Uterus (tissue), 4 donors: ENCODE measurements around the gene CDK5. TPM values are rescaled to one million over a fixed set of nuclear protein-coding genes. Genes with fewer than 3 reads are reported as not detected.

Source experiments
- DNase-seq, 2 donors: peaks; one replicate each; pipeline ENCODE4 v3.0.0-alpha.2; 2019 to 2020
- H3K27ac ChIP-seq, 2 donors: fragments of 200-600 bp; sonication (generic); 1 replicate in 1 of 2; 2 replicates in 1 of 2; pipeline ENCODE4 v1.5.1; 2016 to 2018
- H3K27me3 ChIP-seq, 2 donors: fragments of 200-600 bp; sonication (generic); one replicate each; pipeline ENCODE4 v1.5.1; 2018 to 2019; ENCODE audit warnings: control low read depth in 1 of 2
- H3K36me3 ChIP-seq, 2 donors: fragments of 200-600 bp; sonication (generic); one replicate each; pipeline ENCODE4 v1.5.1; 2019; ENCODE audit warnings: control low read depth in 1 of 2
- H3K4me1 ChIP-seq, 2 donors: fragments of 200-600 bp; sonication (generic); one replicate each; pipeline ENCODE4 v1.5.1; 2018 to 2019; ENCODE audit warnings: control low read depth in 1 of 2
- H3K4me3 ChIP-seq, 2 donors: fragments of 200-600 bp; sonication (generic); 1 replicate in 1 of 2; 2 replicates in 1 of 2; pipeline ENCODE4 v1.5.1; 2018 to 2019; ENCODE audit warnings: mild to moderate bottlenecking in 1 of 2
- H3K9me3 ChIP-seq, 2 donors: fragments of 200-600 bp; sonication (generic); one replicate each; pipeline ENCODE4 v1.5.1; 2019; ENCODE audit warnings: control low read depth in 1 of 2
- CTCF ChIP-seq, 4 experiments: fragments of 200-600 bp in 2 of 4; fragments of 450-650 bp in 2 of 4; sonication (generic) in 2 of 4; IDR thresholded peaks; one replicate each; pipeline ENCODE4 v1.5.1; 2016 to 2019; ENCODE audit warnings: antibody characterized with exemption in 4 of 4, mild to moderate bottlenecking in 2 of 4, moderate library complexity in 1 of 4
- POLR2A ChIP-seq, 2 donors: fragments of 450-650 bp; IDR thresholded peaks; one replicate each; pipeline ENCODE4 v1.6.1; 2016; ENCODE audit warnings: antibody characterized with exemption in 2 of 2, mild to moderate bottlenecking in 1 of 2, moderate library complexity in 1 of 2
- intact Hi-C: fragments of 100-400 bp; cut with DNase I; formaldehyde crosslinking; loops from one replicate; pipeline ENCODE4 v1.15.1; 2023; ENCODE audit warnings: low total_unique reads
- total RNA-seq, 4 donors: library from RNA; depleted of rRNA in 3 of 4; stranded (reverse); fragments of >200 nt in 3 of 4; gene quantifications; one replicate each; pipeline versions ENCODE4 v1.1.0 to v1.2.4, GENCODE V29; 2014 to 2023
- donor health status: DM: yes; HTN: yes; CAD: no.

The CDK5 gene
- total RNA-seq, 4 donors from 2014 or later = 0.51 to 9.3 (median 2.7) TPM

- DNase-seq = no peak
- intact Hi-C loops = no loop called here
- peak overlapping the region; percentile 98 to 99 for H3K27ac ChIP-seq
- no peaks in the 10 kb centered on the region for H3K36me3 ChIP-seq
- no peaks in the 10 kb centered on the region for H3K27me3 ChIP-seq
- TF ChIP-seq CTCF (IDR thresholded peaks at IDR 0.05) (no peak), POLR2A (IDR thresholded peaks at IDR 0.05) (no peak)
- H3K4me1 ChIP-seq = peaks cover 0 to 33% of the 10 kb centered on the region in 2 donors
- peak overlapping the region; percentile 71 to 82 for H3K4me3 ChIP-seq
- H3K9me3 ChIP-seq = no peaks in the 10 kb centered on the region
Observed at GRCh38 chr7:151060113-151060415, 2.4 kb upstream of the CDK5 start.

GRCh38 chr7:151059367-151060112 is 1.8 kb upstream of the CDK5 start, which contains the start of gene SLC4A2:
TSS of gene SLC4A2 (plus strand) at chr7:151059589. CDS start at chr7:151061988, 2,399 bp downstream.
- Histone ChIP-seq H3K36me3 (no peaks in the 10 kb centered on the region), H3K4me1 (peaks cover 0 to 33% of the 10 kb centered on the region in 2 donors), H3K27ac (peak within 1 kb of the TSS; percentile 98 to 99), H3K27me3 (no peaks in the 10 kb centered on the region), H3K4me3 (peak within 1 kb of the TSS; percentile 71 to 82), H3K9me3 (no peaks in the 10 kb centered on the region)
- TF ChIP-seq CTCF (IDR thresholded peaks at IDR 0.05) = peak in 3 of 4 experiments; percentile 37 to 58 (median 38)
- TF ChIP-seq POLR2A (IDR thresholded peaks at IDR 0.05) = peak; percentile 40 to 70
- intact Hi-C loops = no loop called here
- peak; percentile 81 to 85 for DNase-seq

- Histone ChIP-seq H3K9me3 (no peaks in the 10 kb centered on the region), H3K36me3 (no peaks in the 10 kb centered on the region), H3K27ac (peak overlapping the region; percentile 98 to 99), H3K4me3 (peak overlapping the region; percentile 71 to 82), H3K27me3 (no peaks in the 10 kb centered on the region), H3K4me1 (peaks cover 0 to 33% of the 10 kb centered on the region in 2 donors)
- TF ChIP-seq CTCF (IDR thresholded peaks at IDR 0.05) (no peak), POLR2A (IDR thresholded peaks at IDR 0.05) (no peak)
- intact Hi-C loops = no loop called here
- no peak for DNase-seq
Observed at GRCh38 chr7:151058781-151059366, 1.2 kb upstream of the CDK5 start.

GRCh38 chr7:151057989-151058780 is 488 bp upstream of the CDK5 start:
- Histone ChIP-seq H3K27me3 (no peaks in the 10 kb centered on the region), H3K9me3 (no peaks in the 10 kb centered on the region), H3K4me3 (peak overlapping the region; percentile 58 to 82), H3K27ac (peak overlapping the region; percentile 98 to 99), H3K36me3 (no peaks in the 10 kb centered on the region), H3K4me1 (peaks cover 0 to 33% of the 10 kb centered on the region in 2 donors)
- TF ChIP-seq CTCF (IDR thresholded peaks at IDR 0.05) (peak in 2 of 4 experiments; percentile 2 to 15), POLR2A (IDR thresholded peaks at IDR 0.05) (peak; percentile 83 to 96)
- peak; percentile 98 to 99 for DNase-seq
- intact Hi-C loops = no loop called here
